Stomach (tissue), 4 donors: ENCODE results near the gene SVOPL.

Experiments
- POLR2A ChIP-seq, 4 donors: fragments of 450-650 bp; IDR thresholded peaks; one replicate each; pipeline ENCODE4 v1.6.1; 2016; ENCODE audit warnings: antibody characterized with exemption in 4 of 4, control low read depth in 2 of 4, mild to moderate bottlenecking in 1 of 4, moderate library complexity in 1 of 4
- POLR2AphosphoS5 ChIP-seq, 3 donors: sonication (generic); formaldehyde crosslinking; IDR thresholded peaks; one replicate each; pipeline ENCODE4 v1.6.1; 2016; ENCODE audit warnings: antibody characterized with exemption in 3 of 3
- TF ChIP-seq, protein P1 (sequence below), 7 experiments: fragments of 450-650 bp in 4 of 7; fragments of 200-600 bp in 3 of 7; sonication (generic) in 3 of 7; IDR thresholded peaks; one replicate each; pipeline ENCODE4 v1.5.1; 2016 to 2019; ENCODE audit warnings: antibody characterized with exemption in 7 of 7, control low read depth in 2 of 7, mild to moderate bottlenecking in 1 of 7

DNA sequence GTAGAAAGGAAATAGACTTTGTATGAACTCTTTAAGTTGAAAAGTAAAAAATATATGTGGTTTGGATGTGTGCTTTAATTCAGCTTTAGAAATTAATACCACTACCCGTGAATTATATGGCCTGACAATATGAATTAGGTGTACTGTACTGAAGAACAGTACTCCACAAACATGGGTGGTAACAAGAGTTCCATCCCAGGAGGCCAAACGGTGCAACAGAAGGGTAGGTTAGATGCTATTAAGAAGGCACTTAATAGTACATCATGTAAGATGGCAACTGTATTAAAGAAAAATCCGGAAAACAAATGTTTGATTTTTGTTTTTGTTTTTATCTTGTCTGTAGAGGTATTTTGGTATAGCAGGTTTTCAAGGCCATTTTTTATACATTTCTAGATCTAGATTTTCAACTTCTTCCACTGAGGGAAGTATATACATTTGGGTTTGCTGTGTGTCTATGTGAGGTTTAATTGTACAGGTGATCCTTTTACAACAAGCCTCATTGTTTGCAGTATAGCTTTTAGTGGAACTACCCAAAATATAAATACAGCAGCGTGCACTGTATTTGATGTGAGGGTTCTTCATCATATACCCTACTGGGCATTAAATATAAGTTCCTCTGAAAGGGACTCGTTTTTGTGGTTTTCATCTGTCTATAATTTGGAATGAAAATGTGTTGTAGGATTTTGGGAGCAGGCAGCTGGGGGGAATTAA lies 115.7 kb downstream of the SVOPL start:
- TF ChIP-seq POLR2AphosphoS5 (IDR thresholded peaks at IDR 0.05) (no peak), POLR2A (IDR thresholded peaks at IDR 0.05) (no peak)
- TF ChIP-seq, protein P1, sequence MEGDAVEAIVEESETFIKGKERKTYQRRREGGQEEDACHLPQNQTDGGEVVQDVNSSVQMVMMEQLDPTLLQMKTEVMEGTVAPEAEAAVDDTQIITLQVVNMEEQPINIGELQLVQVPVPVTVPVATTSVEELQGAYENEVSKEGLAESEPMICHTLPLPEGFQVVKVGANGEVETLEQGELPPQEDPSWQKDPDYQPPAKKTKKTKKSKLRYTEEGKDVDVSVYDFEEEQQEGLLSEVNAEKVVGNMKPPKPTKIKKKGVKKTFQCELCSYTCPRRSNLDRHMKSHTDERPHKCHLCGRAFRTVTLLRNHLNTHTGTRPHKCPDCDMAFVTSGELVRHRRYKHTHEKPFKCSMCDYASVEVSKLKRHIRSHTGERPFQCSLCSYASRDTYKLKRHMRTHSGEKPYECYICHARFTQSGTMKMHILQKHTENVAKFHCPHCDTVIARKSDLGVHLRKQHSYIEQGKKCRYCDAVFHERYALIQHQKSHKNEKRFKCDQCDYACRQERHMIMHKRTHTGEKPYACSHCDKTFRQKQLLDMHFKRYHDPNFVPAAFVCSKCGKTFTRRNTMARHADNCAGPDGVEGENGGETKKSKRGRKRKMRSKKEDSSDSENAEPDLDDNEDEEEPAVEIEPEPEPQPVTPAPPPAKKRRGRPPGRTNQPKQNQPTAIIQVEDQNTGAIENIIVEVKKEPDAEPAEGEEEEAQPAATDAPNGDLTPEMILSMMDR (IDR thresholded peaks at IDR 0.05) = no peak
